Stomach (tissue), 4 donors: ENCODE data around the gene TACC3.

Experiments
- EP300 ChIP-seq: sonication (generic); formaldehyde crosslinking; IDR thresholded peaks from one replicate; pipeline ENCODE4 v1.6.1; 2017; ENCODE audit warnings: antibody characterized with exemption
- POLR2AphosphoS5 ChIP-seq, 3 donors: sonication (generic); formaldehyde crosslinking; IDR thresholded peaks; one replicate each; pipeline ENCODE4 v1.6.1; 2016; ENCODE audit warnings: antibody characterized with exemption in 3 of 3
- TF ChIP-seq, protein P1 (sequence below), 7 experiments: fragments of 450-650 bp in 4 of 7; fragments of 200-600 bp in 3 of 7; sonication (generic) in 3 of 7; IDR thresholded peaks; one replicate each; pipeline ENCODE4 v1.5.1; 2016 to 2019; ENCODE audit warnings: antibody characterized with exemption in 7 of 7, control low read depth in 2 of 7, mild to moderate bottlenecking in 1 of 7

DNA sequence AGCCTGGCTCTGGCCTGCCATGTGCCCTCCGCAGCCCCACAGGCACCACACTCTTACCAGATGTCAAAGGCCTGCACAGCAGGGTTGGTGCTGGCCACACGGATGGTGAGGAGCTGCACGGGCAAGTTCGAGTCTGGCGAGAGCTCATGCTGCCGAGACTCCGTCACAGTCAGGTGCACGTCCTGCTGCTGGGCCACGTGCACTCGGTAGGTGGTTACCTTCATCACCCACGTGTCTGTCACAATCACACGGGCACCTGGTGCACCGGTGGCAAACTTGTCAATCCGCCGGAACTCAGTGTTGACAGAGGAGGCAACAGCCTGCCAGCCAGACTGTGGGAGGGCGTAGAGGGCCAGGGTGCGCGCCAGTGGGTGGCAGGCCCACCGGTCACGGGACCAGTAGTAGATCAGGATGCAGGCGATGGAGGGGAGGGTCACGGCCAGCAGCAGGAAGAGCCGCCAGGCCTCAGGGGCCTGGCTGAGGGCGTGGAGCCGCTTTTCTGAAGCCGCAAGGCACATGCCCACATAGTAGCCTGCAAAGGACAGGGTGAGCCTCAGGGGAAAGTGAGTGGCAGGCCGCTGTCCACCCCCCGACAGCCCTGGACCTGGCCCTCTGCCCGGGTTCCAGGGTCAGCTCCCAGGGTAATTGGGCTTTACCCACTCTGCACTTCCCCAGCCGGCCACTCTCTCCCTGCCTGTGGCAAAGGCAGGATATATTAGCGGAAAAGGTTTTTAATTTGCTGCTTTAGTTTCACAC lies 3.0 kb upstream of the TACC3 start:
- TF ChIP-seq POLR2AphosphoS5 (IDR thresholded peaks at IDR 0.05): peak in 1 of 3 donors; percentile 81
- TF ChIP-seq, protein P1, sequence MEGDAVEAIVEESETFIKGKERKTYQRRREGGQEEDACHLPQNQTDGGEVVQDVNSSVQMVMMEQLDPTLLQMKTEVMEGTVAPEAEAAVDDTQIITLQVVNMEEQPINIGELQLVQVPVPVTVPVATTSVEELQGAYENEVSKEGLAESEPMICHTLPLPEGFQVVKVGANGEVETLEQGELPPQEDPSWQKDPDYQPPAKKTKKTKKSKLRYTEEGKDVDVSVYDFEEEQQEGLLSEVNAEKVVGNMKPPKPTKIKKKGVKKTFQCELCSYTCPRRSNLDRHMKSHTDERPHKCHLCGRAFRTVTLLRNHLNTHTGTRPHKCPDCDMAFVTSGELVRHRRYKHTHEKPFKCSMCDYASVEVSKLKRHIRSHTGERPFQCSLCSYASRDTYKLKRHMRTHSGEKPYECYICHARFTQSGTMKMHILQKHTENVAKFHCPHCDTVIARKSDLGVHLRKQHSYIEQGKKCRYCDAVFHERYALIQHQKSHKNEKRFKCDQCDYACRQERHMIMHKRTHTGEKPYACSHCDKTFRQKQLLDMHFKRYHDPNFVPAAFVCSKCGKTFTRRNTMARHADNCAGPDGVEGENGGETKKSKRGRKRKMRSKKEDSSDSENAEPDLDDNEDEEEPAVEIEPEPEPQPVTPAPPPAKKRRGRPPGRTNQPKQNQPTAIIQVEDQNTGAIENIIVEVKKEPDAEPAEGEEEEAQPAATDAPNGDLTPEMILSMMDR (IDR thresholded peaks at IDR 0.05): no peak
- no peak for TF ChIP-seq EP300
